Muscle of arm (tissue), 12 donors: ENCODE measurements around the gene TLR1. TPM values are rescaled to one million over a fixed set of nuclear protein-coding genes. Genes with fewer than 3 reads are reported as not detected.

ENCODE experiments used
- polyA plus RNA-seq, 12 donors: library from polyadenylated mRNA; unstranded; fragments of 120-200 nt; gene quantifications; one replicate each; pipeline ENCODE4 v1.2.1, GENCODE V29; 2013; ENCODE audit not compliant: insufficient read length in 12 of 12

Gene TLR1
- polyA plus RNA-seq, 12 donors = 1.9 to 6.0 (median 3.3) TPM; not detected in 2

Other genes starting within 250 kb of the TLR1 start
- 10 to 100 TPM in 11 of 12 donors, not detected in 1; 32.6 to 55.8 (median 39.1) TPM for gene KLF3, start 140.6 kb downstream of the TLR1 start, polyA plus RNA-seq
- 1 to 10 TPM in 1 of 12 donors, under 1 TPM in 9, not detected in 2; 0.14 to 3.1 (median 0.35) TPM for gene TLR10, start 21.8 kb downstream of the TLR1 start, polyA plus RNA-seq
- gene TLR6, start 52.0 kb upstream of the TLR1 start, polyA plus RNA-seq = 1 to 10 TPM in 7 of 12 donors, under 1 TPM in 3, not detected in 2; 0.82 to 2.6 (median 1.4) TPM
- 100 to 1,000 TPM in 1 of 12 donors, 10 to 100 TPM in 11; 50.5 to 219 (median 59.4) TPM for gene FAM114A1, start 63.0 kb upstream of the TLR1 start, polyA plus RNA-seq
- 1 to 10 TPM in 1 of 12 donors, under 1 TPM in 9, not detected in 2; 0.10 to 1.8 (median 0.19) TPM for gene TMEM156, start 227.6 kb upstream of the TLR1 start, polyA plus RNA-seq